B cell (primary cell): ENCODE measurements around the gene KLHDC8A. TPM values are rescaled to one million over a fixed set of nuclear protein-coding genes. Genes with fewer than 3 reads are reported as not detected.

Experiments
- ATAC-seq: fragments of 200-7000 bp; cut with Tn5 transposase; one replicate; pipeline ENCODE4 v1.10.0; 2021; ENCODE audit warnings: low read depth, mild to moderate bottlenecking, moderate number of reproducible peaks, moderate library complexity
- CTCF ChIA-PET: fragments of 350-600 bp; sonication (Branson Sonifier 250); formaldehyde crosslinking; loops from one replicate; lab custom pipeline; 2021; ENCODE audit warnings: antibody characterized with exemption, inconsistent platforms; lab: Charles Lee
- POLR2A ChIA-PET: fragments of 350-600 bp; sonication (Branson Sonifier 250); formaldehyde crosslinking; loops from one replicate; lab custom pipeline; 2021; ENCODE audit warnings: antibody characterized with exemption; lab: Charles Lee
- DNase-seq: peaks from one replicate; pipeline ENCODE4 v3.0.0; 2013
- H2AFZ ChIP-seq: 2 replicates; pipeline ENCODE4 v1.6.1; 2012; ENCODE audit warnings: mild to moderate bottlenecking, low read depth, low read length; ENCODE audit not compliant: insufficient read depth, poor library complexity, severe bottlenecking
- H3K27ac ChIP-seq, 2 donors: 1 replicate in 1 of 2; 2 replicates in 1 of 2; pipeline ENCODE4 v1.5.1; 2012 to 2013; ENCODE audit warnings: low read length in 2 of 2, mild to moderate bottlenecking in 2 of 2, moderate library complexity in 1 of 2
- H3K27me3 ChIP-seq, 4 experiments: fragments of 200-600 bp in 1 of 4; sonication (generic) in 1 of 4; replicated peaks in 1 of 4; 1 replicate in 2 of 4; 2 replicates in 2 of 4; pipeline versions ENCODE4 v1.6.1 to v1.7.0; 2013 to 2016; ENCODE audit warnings: low read length in 3 of 4, mild to moderate bottlenecking in 2 of 4, mixed read lengths in 1 of 4, moderate library complexity in 1 of 4; ENCODE audit not compliant: insufficient read depth in 4 of 4, control insufficient read depth in 3 of 4; ENCODE audit errors: control extremely low read depth in 1 of 4
- H3K36me3 ChIP-seq, 2 experiments: replicated peaks in 1 of 2; 1 replicate in 1 of 2; 2 replicates in 1 of 2; pipeline versions ENCODE4 v1.6.1 to v1.7.1; 2013; ENCODE audit warnings: low read length in 1 of 2; ENCODE audit not compliant: insufficient read depth in 2 of 2, control insufficient read depth in 1 of 2; ENCODE audit errors: control extremely low read depth in 1 of 2, extremely low read depth in 1 of 2
- H3K4me1 ChIP-seq, 2 donors: fragments of 200-600 bp in 1 of 2; sonication (generic) in 1 of 2; 1 replicate in 1 of 2; 2 replicates in 1 of 2; pipeline versions ENCODE4 v1.5.1 to v1.6.1; 2013 to 2017; ENCODE audit warnings: low read length in 2 of 2; ENCODE audit not compliant: control insufficient read depth in 2 of 2, insufficient read depth in 2 of 2
- H3K4me2 ChIP-seq: replicated peaks from 2 replicates; pipeline ENCODE3; 2012; ENCODE audit warnings: mild to moderate bottlenecking, low read depth, low read length; ENCODE audit not compliant: poor library complexity, severe bottlenecking
- H3K4me3 ChIP-seq, 5 experiments: fragments of 200-600 bp in 1 of 5; sonication (generic) in 1 of 5; 1 replicate in 3 of 5; 2 replicates in 2 of 5; pipeline versions ENCODE4 v1.5.1 to v1.7.0; 2011 to 2016; ENCODE audit warnings: low read length in 4 of 5, mild to moderate bottlenecking in 4 of 5, low read depth in 2 of 5, control low read depth in 1 of 5, moderate library complexity in 1 of 5; ENCODE audit not compliant: insufficient read depth in 1 of 5; ENCODE audit errors: control extremely low read depth in 1 of 5, extremely low read depth in 1 of 5
- H3K79me2 ChIP-seq: fragments of 200-600 bp; sonication (generic); one replicate; pipeline ENCODE4 v1.6.0; 2016; ENCODE audit warnings: low read length; ENCODE audit not compliant: control insufficient read depth, insufficient read depth
- H3K9ac ChIP-seq: fragments of 200-600 bp; sonication (generic); 2 replicates; pipeline ENCODE4 v1.6.1; 2017; ENCODE audit warnings: mild to moderate bottlenecking, low read length, moderate library complexity
- H3K9me3 ChIP-seq, 3 donors: one replicate each; pipeline versions ENCODE4 v1.6.1 to v1.7.1; 2013; ENCODE audit warnings: low read length in 2 of 3; ENCODE audit not compliant: control insufficient read depth in 2 of 3, insufficient read depth in 1 of 3; ENCODE audit errors: control extremely low read depth in 1 of 3
- H4K20me1 ChIP-seq: 2 replicates; pipeline ENCODE4 v1.6.0; 2012; ENCODE audit warnings: mild to moderate bottlenecking, low read length; ENCODE audit not compliant: insufficient read depth, control insufficient read depth, poor library complexity, severe bottlenecking
- H3K27ac Mint-ChIP-seq: one replicate; pipeline ENCODE4 v1.8.0; 2021; ENCODE audit warnings: mixed read lengths
- H3K27me3 Mint-ChIP-seq: one replicate; pipeline ENCODE4 v1.8.0; 2021; ENCODE audit warnings: mixed read lengths
- H3K4me1 Mint-ChIP-seq: one replicate; pipeline ENCODE4 v1.8.0; 2021; ENCODE audit warnings: mixed read lengths
- H3K4me3 Mint-ChIP-seq: one replicate; pipeline ENCODE4 v1.8.0; 2021; ENCODE audit warnings: mixed read lengths
- H3K9me3 Mint-ChIP-seq: one replicate; pipeline ENCODE4 v1.8.0; 2022; ENCODE audit warnings: mixed read lengths; ENCODE audit not compliant: insufficient read depth
- EZH2 ChIP-seq: IDR thresholded peaks from 2 replicates; pipeline ENCODE4 v1.6.1; 2012; ENCODE audit warnings: borderline replicate concordance, low read depth, mild to moderate bottlenecking, moderate library complexity, low read length; ENCODE audit not compliant: insufficient read depth, poor library complexity, severe bottlenecking
- WGBS: methylation state at CpG from one replicate; pipeline ENCODE4 v1.1.5; 2013; ENCODE audit warnings: missing lambda C conversion rate; ENCODE audit not compliant: insufficient coverage; 5-methylcytosine and 5-hydroxymethylcytosine counted together
- intact Hi-C: fragments of 100-400 bp; cut with micrococcal nuclease; formaldehyde crosslinking; loops from one replicate; pipeline ENCODE4 v1.10.0; 2022
- polyA plus RNA-seq: library from polyadenylated mRNA; depleted of rRNA; stranded (reverse); fragments of >200 nt; gene quantifications from 2 replicates; pipeline ENCODE4 v1.2.3, GENCODE V29; 2012
- total RNA-seq, 2 donors: library from RNA; stranded (reverse); fragments of 120-200 nt in 1 of 2; gene quantifications; 1 replicate in 1 of 2; 2 replicates in 1 of 2; pipeline versions ENCODE4 v1.2.3 to v1.2.4, GENCODE V29; 2013 to 2022
- TF ChIP-seq, protein P1 (sequence below): fragments of 200-600 bp; IDR thresholded peaks from one replicate; pipeline ENCODE4 v1.8.0; 2022; ENCODE audit warnings: antibody characterized with exemption, mild to moderate bottlenecking

KLHDC8A gene
- total and polyA plus RNA-seq, 2 donors (not counting 1 experiment from before 2014, with no cell fraction given) = 0.39 to 0.60 TPM

DNA sequence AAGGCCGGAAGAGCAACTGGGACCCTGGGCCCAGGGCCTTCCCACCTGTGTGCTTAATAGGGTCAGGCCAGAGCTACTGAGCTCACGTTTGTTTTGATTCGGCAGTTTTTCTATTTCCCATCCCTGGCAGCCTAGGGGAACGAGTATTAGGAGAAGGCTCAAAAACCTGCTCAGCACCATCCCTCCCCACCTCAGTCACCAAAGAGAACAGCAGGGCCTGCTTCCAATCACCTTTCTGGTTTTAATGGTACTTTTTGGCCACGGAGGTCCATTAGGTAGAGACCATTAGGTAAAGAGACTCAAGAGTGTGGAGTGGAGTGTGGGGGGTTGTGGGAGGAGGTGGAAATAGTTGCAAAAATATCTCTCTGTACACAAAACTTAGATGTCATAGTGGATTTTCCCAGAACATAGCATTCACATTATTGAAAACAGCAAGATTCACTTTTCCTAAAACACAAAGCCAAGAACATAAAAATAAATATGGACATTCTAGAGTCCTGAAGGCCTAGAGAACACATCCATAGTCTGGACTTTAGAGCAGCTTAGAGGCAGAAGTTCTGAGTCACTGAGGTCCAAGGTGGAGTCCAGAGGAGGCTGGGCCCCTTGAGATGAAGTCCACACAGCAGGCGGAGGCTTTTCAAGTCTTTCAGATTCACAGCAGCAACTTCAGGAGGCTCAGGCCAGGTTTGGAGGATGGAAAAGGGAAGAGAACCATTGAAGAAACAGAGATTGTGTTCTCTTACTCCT, 54.7 kb downstream of the KLHDC8A start:
- Histone ChIP-seq H3K79me2 (peaks cover 37% of the 10 kb centered on the region), H2AFZ (no peak overlapping the region), H3K27me3 (no peaks in the 10 kb centered on the region), H3K4me1 (peaks cover 29 to 48% of the 10 kb centered on the region in 2 donors), H3K36me3 (peaks cover 0 to 54% of the 10 kb centered on the region in 2 experiments), H4K20me1 (peaks cover 61% of the 10 kb centered on the region), H3K4me3 (no peak overlapping the region), H3K27ac (peak overlapping the region in 1 of 2 donors; percentile 75), H3K9ac (no peak overlapping the region), H3K9me3 (no peaks in the 10 kb centered on the region), H3K4me2 (peak overlapping the region; percentile 44)
- Mint-ChIP-seq H3K27me3 (no peaks in the 10 kb centered on the region), H3K4me3 (peak overlapping the region; percentile 55), H3K9me3 (no peaks in the 10 kb centered on the region), H3K4me1 (peaks cover 60% of the 10 kb centered on the region), H3K27ac (peak overlapping the region; percentile 86)
- no peak for ATAC-seq
- DNase-seq = no peak
- WGBS = 100% methylated on average over 5 of the region's 6 CpGs
- TF ChIP-seq, protein P1, sequence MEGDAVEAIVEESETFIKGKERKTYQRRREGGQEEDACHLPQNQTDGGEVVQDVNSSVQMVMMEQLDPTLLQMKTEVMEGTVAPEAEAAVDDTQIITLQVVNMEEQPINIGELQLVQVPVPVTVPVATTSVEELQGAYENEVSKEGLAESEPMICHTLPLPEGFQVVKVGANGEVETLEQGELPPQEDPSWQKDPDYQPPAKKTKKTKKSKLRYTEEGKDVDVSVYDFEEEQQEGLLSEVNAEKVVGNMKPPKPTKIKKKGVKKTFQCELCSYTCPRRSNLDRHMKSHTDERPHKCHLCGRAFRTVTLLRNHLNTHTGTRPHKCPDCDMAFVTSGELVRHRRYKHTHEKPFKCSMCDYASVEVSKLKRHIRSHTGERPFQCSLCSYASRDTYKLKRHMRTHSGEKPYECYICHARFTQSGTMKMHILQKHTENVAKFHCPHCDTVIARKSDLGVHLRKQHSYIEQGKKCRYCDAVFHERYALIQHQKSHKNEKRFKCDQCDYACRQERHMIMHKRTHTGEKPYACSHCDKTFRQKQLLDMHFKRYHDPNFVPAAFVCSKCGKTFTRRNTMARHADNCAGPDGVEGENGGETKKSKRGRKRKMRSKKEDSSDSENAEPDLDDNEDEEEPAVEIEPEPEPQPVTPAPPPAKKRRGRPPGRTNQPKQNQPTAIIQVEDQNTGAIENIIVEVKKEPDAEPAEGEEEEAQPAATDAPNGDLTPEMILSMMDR = no peak
- no peak for TF ChIP-seq EZH2
- CTCF ChIA-PET = interaction anchor here (0.9 to 56.6 kb wide), 7 partner anchors 9 to 46 kb away, joined by 3 to 2421 read pairs (median 6); partner anchors contain the start of gene NUAK2
- intact Hi-C loops = loop anchor here (1.0 kb wide), 1 partner anchor 14 kb away; no protein-coding TSS in a partner anchor
- POLR2A ChIA-PET = interaction anchor here (1.1 to 4.9 kb wide), 6 partner anchors 10 to 26 kb away, joined by 3 to 55 read pairs (median 10); no protein-coding TSS in a partner anchor
